Activated CD4-positive, alpha-beta T cell treated with anti-CD3 and anti-CD28 coated beads, Interleukin-10, Interleukin-2, amounts not matched to agents 100 ng/mL and 50 ng/mL, durations not matched to agents 16 hours and 8 hours (primary cell): Measurements from ENCODE around the gene MEGF11.
"Not testable (repeated sequence)": the region's sequence is repeated elsewhere in the genome, so short reads cannot be mapped to it uniquely, and the experiment has no call there.

Experiments
- DNase-seq: peaks from one replicate; pipeline ENCODE4 v3.0.0-alpha.2; 2020

MEGF11 gene

DNA sequence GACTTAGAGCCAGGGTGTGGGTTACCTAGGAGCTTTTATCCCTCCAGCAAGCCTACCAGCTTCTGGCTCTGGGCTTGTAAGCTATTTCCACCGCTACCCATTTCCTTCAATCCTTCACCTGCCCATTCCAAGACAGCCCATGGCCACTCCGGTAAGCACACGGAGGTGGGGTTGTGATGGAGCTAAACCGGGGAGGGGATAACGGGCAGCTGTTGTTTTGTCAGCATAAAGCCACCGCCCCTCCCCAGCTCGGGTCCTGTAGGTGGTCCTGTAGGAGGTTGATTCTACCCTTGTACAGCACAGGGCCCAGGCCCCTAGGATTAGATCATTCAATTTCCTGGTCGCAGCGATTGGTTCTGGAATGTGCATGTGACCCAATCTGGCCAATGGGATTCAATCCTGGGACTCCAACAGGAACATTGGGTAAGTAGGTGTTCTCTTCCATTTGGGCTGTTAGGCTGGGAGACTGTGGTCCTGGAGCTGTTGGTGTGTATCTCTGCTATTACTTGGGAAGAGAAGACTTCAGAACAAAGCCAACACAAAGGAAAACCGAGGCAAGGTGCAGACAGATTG, 233.6 kb downstream of the MEGF11 start:
- no peak for DNase-seq

DNA sequence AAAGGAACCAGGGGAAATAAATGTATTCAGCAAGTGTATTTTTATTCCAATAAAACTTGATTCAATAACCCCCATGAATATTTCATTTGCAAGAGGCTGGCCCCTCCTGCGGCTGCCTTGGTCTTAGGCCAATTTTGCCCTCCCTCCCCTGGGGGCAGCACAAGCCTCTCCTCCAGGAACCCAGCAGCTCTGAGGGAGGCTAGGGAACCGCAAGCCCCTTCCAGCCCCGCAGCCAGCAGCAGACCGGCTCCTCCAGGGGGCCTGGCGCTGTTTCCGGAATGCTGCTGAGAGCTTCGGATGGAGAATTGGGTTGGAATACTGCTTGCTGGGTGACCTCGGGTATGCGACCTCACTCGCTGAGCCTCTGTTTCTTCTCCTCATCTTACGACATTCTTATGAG, 234.2 kb downstream of the MEGF11 start:
- no peak for DNase-seq

DNA sequence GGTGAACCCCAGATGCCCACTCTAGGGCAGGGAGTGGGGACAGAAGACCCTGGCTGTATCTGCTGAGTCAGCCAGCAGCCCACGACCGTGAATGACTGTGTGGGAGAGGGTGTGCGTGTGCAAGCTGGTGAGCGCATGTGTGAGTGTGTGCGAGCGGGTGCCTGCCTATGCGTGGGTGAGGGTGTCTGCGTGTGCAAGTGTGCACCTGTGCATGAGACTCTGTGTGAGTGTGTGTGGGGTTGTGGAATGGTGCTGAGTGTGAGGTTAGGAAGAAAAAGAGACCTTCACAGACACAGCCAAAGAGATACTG, 235.1 kb downstream of the MEGF11 start:
- no peak for DNase-seq

- DNase-seq = no peak
Measured at GRCh38 chr15:66017792-66018487, 235.6 kb downstream of the MEGF11 start.

GRCh38 chr15:66017000-66017399, 236.6 kb downstream of the MEGF11 start:
- DNase-seq = no peak

GRCh38 chr15:66016199-66016598, 237.4 kb downstream of the MEGF11 start:
- no peak for DNase-seq

GRCh38 chr15:66014635-66015182, 238.8 kb downstream of the MEGF11 start:
- no peak for DNase-seq

- DNase-seq = no peak
Measured at GRCh38 chr15:66014022-66014421, 239.5 kb downstream of the MEGF11 start.

GRCh38 chr15:66008940-66009562, 244.5 kb downstream of the MEGF11 start:
- DNase-seq = no peak

- DNase-seq = peak; percentile 28
Measured at GRCh38 chr15:66007663-66008262, 245.8 kb downstream of the MEGF11 start.

DNA sequence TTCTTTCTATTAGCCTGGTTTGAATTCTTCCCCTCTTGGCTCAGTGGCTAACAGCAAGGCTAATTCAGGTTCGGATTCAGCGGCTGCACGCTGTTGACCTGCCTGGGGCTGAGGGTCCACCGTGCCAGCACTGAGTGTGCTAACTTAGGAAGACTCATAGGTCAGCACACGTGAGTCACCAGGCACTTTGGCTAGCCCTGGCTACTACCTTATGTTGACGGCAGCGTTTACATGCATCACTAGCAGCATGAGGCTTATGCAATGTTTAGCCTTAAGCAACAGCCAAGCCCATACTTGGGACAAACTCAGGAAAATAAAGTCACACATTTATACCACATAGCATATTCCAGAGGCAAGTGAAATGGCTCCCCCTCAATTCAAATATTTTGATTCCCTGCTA, 246.6 kb downstream of the MEGF11 start:
- DNase-seq = no peak

- no peak for DNase-seq
Measured at GRCh38 chr15:66004618-66005262, 248.8 kb downstream of the MEGF11 start.

DNA sequence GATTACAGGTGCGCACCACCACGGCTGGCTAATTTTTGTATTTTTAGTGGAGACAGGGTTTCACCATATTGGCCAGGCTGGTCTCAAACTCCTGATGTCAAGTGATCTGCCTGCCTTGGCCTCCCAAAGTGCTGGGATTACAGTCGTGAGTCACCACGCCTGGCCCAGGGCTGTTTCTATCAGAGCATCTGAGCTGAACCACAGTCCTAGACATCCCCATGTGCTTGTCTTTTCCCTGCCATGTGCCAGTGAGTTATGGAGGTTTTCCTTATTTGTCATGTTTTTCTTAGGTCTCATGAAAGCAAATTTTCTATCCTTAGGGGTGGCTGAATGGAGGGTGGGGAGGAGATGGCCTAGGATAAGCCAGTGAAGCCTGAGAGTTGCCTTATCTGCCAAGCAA, 250.4 kb downstream of the MEGF11 start:
- DNase-seq = not testable (repeated sequence)

DNA sequence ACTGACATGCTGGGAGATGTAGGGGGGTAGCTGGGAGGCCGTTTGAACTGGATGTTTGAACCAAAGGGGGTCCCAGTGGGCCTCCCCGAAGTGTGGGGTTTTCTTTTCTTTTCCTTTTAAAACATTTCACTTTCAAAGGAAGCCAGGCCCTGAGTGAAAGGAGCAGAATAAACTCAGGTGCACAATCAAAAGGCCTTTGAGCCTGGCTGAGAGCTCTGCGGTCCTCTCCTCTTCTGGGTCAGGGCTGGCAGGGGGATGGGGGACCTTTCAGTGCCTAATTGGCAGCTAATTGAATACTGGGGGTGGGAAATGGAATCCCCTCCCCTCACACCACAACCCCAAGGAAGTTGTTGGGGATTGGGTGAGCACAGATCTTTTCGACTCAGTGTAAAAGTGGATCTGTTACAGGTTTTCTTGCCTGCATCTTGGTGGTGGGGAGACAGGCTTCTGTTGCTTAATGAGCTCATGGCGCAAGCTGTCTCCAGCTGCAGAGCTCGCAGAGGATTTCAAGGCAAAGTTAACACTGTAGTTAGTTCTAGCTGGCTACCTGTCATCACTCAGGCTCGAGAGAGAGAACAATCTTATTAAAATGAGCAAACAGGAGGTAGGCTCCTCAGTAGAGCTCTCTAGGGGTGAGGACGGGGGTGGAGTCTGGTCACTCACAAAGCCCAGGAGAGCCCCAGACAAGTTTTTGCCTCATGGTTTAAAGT, 251.7 kb downstream of the MEGF11 start:
- DNase-seq = no peak

- no peak for DNase-seq
Measured at GRCh38 chr15:66001042-66001441, 252.5 kb downstream of the MEGF11 start.

DNA sequence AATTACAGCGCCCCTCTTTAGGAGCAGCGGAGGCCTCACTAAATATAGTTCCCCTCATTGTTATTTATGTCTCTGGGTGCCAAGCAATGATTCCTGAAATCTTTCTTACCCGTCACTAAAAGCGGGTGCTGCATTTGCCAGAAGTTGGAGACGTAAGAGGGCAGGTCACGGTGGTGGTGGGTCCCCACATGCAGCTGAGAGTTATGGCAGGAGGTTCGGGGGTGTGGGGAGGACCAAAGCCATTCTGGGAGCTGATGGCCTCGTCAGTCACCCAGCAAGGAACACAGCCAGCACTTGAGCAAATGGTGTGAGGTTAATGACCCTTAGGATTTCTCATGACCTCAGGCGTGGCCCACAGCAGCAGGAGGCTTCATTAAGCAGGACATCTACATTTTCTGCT, 255.1 kb downstream of the MEGF11 start:
- no peak for DNase-seq

DNA sequence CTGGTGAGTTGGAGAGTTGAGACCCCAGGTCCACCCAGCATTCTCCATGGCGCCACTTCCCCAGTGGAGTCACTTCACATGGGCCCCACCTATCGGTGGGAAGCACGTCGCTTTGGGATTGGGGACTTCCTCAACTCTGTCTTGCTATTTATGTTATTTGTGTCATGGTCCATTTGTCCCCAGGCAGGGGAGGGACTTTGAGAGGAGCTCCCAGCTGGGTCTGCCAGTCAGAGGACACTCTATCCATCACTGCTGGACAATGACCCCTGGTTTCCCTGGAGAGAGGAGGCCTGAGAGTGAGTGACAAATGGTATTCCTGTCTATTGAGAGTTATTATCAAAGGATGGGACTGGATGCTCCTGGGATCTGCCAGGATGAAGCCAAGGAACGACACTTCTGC, 256.6 kb downstream of the MEGF11 start:
- no peak for DNase-seq

GRCh38 chr15:65994832-65995231, 258.7 kb downstream of the MEGF11 start:
- DNase-seq = no peak

DNA sequence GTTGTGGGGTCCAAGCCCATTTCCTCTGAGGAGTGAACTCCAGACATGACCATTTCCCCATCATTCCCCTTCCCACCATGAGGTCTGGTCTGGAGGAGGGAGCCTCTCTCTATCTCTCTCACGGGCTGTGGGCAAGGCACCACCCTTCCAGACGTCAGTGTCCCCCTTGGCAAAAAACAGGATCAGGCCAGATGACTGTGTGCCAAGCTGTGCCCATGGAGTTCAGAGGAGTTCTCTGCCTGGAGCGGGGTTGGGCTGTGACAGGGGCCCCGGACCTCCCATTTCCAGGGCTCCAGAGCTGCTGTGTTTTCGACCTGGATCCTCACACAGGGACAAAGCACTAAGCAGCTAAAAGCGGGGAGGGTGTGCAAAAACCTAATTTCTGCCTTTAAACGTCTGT, 259.8 kb downstream of the MEGF11 start:
- DNase-seq = no peak

DNA sequence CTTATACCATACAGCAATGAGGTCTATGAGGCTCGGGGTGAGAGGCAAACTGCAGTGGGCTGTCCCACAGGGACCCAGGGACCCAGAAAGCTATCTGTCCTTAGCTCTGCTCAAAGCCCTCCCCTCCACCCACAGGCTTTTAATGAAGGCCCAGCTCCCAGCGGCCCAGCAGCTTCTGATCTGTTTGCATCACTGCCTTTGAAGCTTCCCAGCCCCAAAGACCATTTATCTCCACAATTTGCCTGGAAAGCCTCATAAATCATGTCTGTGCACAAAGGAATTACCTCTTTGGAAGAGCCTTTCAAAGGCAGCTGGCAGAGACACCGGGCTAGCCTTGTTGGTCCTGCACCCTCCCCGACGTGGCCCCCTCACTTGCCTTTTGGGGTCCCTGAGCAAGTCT, 260.3 kb downstream of the MEGF11 start:
- no peak for DNase-seq

- DNase-seq = no peak
Measured at GRCh38 chr15:65991721-65992483, 261.6 kb downstream of the MEGF11 start.
